NCI-H128 (cell line): ENCODE measurements around the gene FRMD1.

Source experiments
- DNase-seq: peaks from one replicate; lab custom pipeline; 2025; ENCODE audit not compliant: unreplicated experiment; lab: John Stamatoyannopoulos, UW

FRMD1 gene

GRCh38 chr6:168013250-168013915 lies 65.6 kb downstream of the FRMD1 start:
- DNase-seq: no peak

- DNase-seq: no peak
Observed at GRCh38 chr6:168012431-168013249, 66.4 kb downstream of the FRMD1 start.

GRCh38 chr6:168011291-168011690 lies 67.7 kb downstream of the FRMD1 start:
- DNase-seq: no peak

GRCh38 chr6:168009331-168009730 lies 69.7 kb downstream of the FRMD1 start:
- no peak for DNase-seq

- DNase-seq: no peak
Observed at GRCh38 chr6:168007592-168008338, 71.2 kb downstream of the FRMD1 start.

- DNase-seq: no peak
Observed at GRCh38 chr6:168005796-168006195, 73.2 kb downstream of the FRMD1 start.

GRCh38 chr6:168004945-168005344 lies 74.1 kb downstream of the FRMD1 start:
- no peak for DNase-seq

- no peak for DNase-seq
Observed at GRCh38 chr6:168004023-168004422, 75.0 kb downstream of the FRMD1 start.
